OCI-LY7 (cell line): ENCODE measurements around the gene ARHGAP6. TPM values are rescaled to one million over a fixed set of nuclear protein-coding genes. Genes with fewer than 3 reads are reported as not detected.
A peak's percentile ranks its signal among the peaks of the same experiment; 100 is the strongest.

Experiments used
- BruUV-seq: library from RNA; stranded (reverse); fragments of 400-500 nt; replicated peaks from 2 replicates; lab custom pipeline; 2021; lab: Mats Ljungman, UMichigan
- CTCF ChIA-PET: fragments of 300-600 bp; sonication (Branson Sonifier 250); formaldehyde crosslinking; loops from one replicate; lab custom pipeline; 2022; ENCODE audit warnings: antibody characterized with exemption; ENCODE audit not compliant: unreplicated experiment; lab: Charles Lee
- POLR2A ChIA-PET: fragments of 300-600 bp; sonication (Branson Sonifier 250); formaldehyde crosslinking; loops from one replicate; lab custom pipeline; 2022; ENCODE audit warnings: antibody characterized with exemption; lab: Charles Lee
- DNase-seq: peaks from one replicate; pipeline ENCODE4 v3.0.0-alpha.2; 2015; ENCODE audit warnings: low spot score
- H2AFZ ChIP-seq: fragments of 200-600 bp; sonication (generic), shearing (Covaris generic); 2 replicates; pipeline ENCODE4 v1.6.1; 2014; ENCODE audit warnings: mild to moderate bottlenecking, antibody characterized with exemption, low read length, moderate library complexity
- H3K27ac ChIP-seq: fragments of 200-600 bp; sonication (generic); 2 replicates; pipeline ENCODE4 v1.5.1; 2014; ENCODE audit warnings: mixed run types, low read depth, mild to moderate bottlenecking, moderate library complexity, low read length, inconsistent platforms; ENCODE audit not compliant: poor library complexity, severe bottlenecking
- H3K36me3 ChIP-seq: fragments of 200-600 bp; sonication (generic); 2 replicates; pipeline ENCODE4 v1.6.1; 2014; ENCODE audit warnings: mild to moderate bottlenecking, antibody characterized with exemption, low read length, moderate library complexity, mixed read lengths; ENCODE audit not compliant: insufficient read depth
- H3K4me1 ChIP-seq: fragments of 200-600 bp; sonication (generic); 2 replicates; pipeline ENCODE4 v1.5.1; 2014; ENCODE audit warnings: mild to moderate bottlenecking, low read length; ENCODE audit not compliant: insufficient read depth, poor library complexity, severe bottlenecking
- H3K4me2 ChIP-seq: fragments of 200-600 bp; sonication (generic); 2 replicates; pipeline ENCODE4 v1.6.1; 2014; ENCODE audit warnings: mild to moderate bottlenecking, low read length
- H3K4me3 ChIP-seq: fragments of 200-600 bp; sonication (generic); 2 replicates; pipeline ENCODE4 v1.5.1; 2014; ENCODE audit warnings: mild to moderate bottlenecking, low read depth, low read length; ENCODE audit not compliant: poor library complexity, severe bottlenecking
- H3K79me2 ChIP-seq: fragments of 200-600 bp; sonication (generic); 2 replicates; pipeline ENCODE4 v1.6.1; 2016; ENCODE audit warnings: low read depth, mild to moderate bottlenecking, low read length, moderate library complexity, mixed read lengths; ENCODE audit not compliant: insufficient read depth
- H3K9me2 ChIP-seq: fragments of 200-600 bp; sonication (generic); 2 replicates; pipeline ENCODE4 v1.6.1; 2016; ENCODE audit warnings: mild to moderate bottlenecking, low read length, mixed read lengths; ENCODE audit not compliant: insufficient read depth
- H3K9me3 ChIP-seq: fragments of 200-600 bp; sonication (generic); 2 replicates; pipeline ENCODE4 v1.6.1; 2014; ENCODE audit warnings: mild to moderate bottlenecking, mixed run types, low read length, mixed read lengths
- H4K20me1 ChIP-seq: fragments of 200-600 bp; sonication (generic); 2 replicates; pipeline ENCODE4 v1.6.1; 2014; ENCODE audit warnings: mild to moderate bottlenecking, antibody characterized with exemption, low read length, moderate library complexity, mixed read lengths; ENCODE audit not compliant: insufficient read depth
- EZH2phosphoT487 ChIP-seq: fragments of 200-600 bp; sonication (generic); IDR thresholded peaks from 2 replicates; pipeline ENCODE4 v1.6.1; 2018; ENCODE audit warnings: low read depth, borderline replicate concordance, mild to moderate bottlenecking, mixed run types, antibody characterized with exemption, low read length, moderate library complexity, mixed read lengths
- intact Hi-C: fragments of 100-400 bp; cut with micrococcal nuclease; formaldehyde crosslinking; loops from one replicate; pipeline ENCODE4 v1.10.0; 2022; ENCODE audit not compliant: unreplicated experiment
- total RNA-seq, 2 experiments: library from RNA; depleted of rRNA in 1 of 2; stranded (reverse); fragments of >200 nt in 1 of 2; shearing (Covaris generic) in 1 of 2; gene quantifications; 2 replicates each; pipeline ENCODE4 v1.2.3, GENCODE V29; 2014 to 2022
- TF ChIP-seq, protein P1 (sequence below): fragments of 200-600 bp; sonication (generic); conservative IDR thresholded peaks from 2 replicates; pipeline ENCODE4 v1.5.1; 2014; ENCODE audit warnings: mild to moderate bottlenecking, antibody characterized with exemption, low read length, moderate library complexity, mixed read lengths

ARHGAP6 gene
- total RNA-seq, 2 experiments from 2014 or later, result not detected

DNA sequence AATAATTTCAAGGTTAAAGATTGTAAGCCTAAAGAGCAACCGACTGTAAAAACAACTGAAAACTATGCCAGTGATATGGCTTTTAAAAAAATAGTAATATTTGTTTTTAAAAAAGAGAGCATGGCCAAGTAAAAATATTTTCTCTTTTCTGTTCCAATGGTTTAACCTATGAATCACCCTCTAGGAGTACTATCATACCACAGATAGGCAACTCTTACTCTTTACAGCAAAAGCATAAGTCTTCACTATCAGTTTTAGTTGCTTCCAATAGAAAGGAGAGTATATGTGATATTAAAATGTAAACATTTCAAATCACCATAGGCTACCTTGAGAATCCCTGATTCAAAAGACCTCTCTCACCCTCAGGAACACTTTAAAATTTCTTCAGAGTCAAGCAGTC is 269.9 kb downstream of the ARHGAP6 start:
- Histone ChIP-seq H3K9me2 (no peaks in the 10 kb centered on the region), H2AFZ (peak overlapping the region; percentile 54), H3K4me1 (no peaks in the 10 kb centered on the region), H3K4me3 (no peak overlapping the region), H3K79me2 (no peaks in the 10 kb centered on the region), H3K9me3 (no peaks in the 10 kb centered on the region), H4K20me1 (no peaks in the 10 kb centered on the region), H3K4me2 (no peak overlapping the region), H3K36me3 (no peaks in the 10 kb centered on the region), H3K27ac (no peak overlapping the region)
- no peak for DNase-seq
- ChIA-PET POLR2A (no interaction called here), CTCF (no interaction called here)
- TF ChIP-seq EZH2phosphoT487, result no peak
- TF ChIP-seq, protein P1, sequence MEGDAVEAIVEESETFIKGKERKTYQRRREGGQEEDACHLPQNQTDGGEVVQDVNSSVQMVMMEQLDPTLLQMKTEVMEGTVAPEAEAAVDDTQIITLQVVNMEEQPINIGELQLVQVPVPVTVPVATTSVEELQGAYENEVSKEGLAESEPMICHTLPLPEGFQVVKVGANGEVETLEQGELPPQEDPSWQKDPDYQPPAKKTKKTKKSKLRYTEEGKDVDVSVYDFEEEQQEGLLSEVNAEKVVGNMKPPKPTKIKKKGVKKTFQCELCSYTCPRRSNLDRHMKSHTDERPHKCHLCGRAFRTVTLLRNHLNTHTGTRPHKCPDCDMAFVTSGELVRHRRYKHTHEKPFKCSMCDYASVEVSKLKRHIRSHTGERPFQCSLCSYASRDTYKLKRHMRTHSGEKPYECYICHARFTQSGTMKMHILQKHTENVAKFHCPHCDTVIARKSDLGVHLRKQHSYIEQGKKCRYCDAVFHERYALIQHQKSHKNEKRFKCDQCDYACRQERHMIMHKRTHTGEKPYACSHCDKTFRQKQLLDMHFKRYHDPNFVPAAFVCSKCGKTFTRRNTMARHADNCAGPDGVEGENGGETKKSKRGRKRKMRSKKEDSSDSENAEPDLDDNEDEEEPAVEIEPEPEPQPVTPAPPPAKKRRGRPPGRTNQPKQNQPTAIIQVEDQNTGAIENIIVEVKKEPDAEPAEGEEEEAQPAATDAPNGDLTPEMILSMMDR, result no peak
- intact Hi-C loops, result no loop called here
- BruUV-seq, result no TSS peak

GRCh38 chrX:11393949-11394654 is 271.6 kb downstream of the ARHGAP6 start:
- no TSS peak for BruUV-seq
- H3K4me3 ChIP-seq, result no peak overlapping the region
- H3K4me2 ChIP-seq, result no peak overlapping the region
- ChIA-PET POLR2A (no interaction called here), CTCF (no interaction called here)
- no peaks in the 10 kb centered on the region for H3K36me3 ChIP-seq
- no peaks in the 10 kb centered on the region for H3K79me2 ChIP-seq
- H3K4me1 ChIP-seq, result no peaks in the 10 kb centered on the region
- H3K27ac ChIP-seq, result no peak overlapping the region
- no peak for TF ChIP-seq EZH2phosphoT487
- TF ChIP-seq, protein P1, result no peak
- H4K20me1 ChIP-seq, result no peaks in the 10 kb centered on the region
- DNase-seq, result no peak
- H2AFZ ChIP-seq, result no peak overlapping the region
- intact Hi-C loops, result no loop called here
- H3K9me3 ChIP-seq, result no peaks in the 10 kb centered on the region
- no peaks in the 10 kb centered on the region for H3K9me2 ChIP-seq

GRCh38 chrX:11386812-11387211 is 278.9 kb downstream of the ARHGAP6 start:
- intact Hi-C loops, result loop anchor here (10.0 kb wide), 1 partner anchor 118 kb away; no protein-coding TSS in a partner anchor
- CTCF ChIA-PET, result no interaction called here
- Histone ChIP-seq H3K9me3 (no peaks in the 10 kb centered on the region), H3K79me2 (no peaks in the 10 kb centered on the region), H3K27ac (no peak overlapping the region), H3K4me2 (no peak overlapping the region), H3K4me1 (no peaks in the 10 kb centered on the region), H4K20me1 (no peaks in the 10 kb centered on the region), H3K4me3 (no peak overlapping the region), H3K36me3 (no peaks in the 10 kb centered on the region), H2AFZ (no peak overlapping the region), H3K9me2 (no peaks in the 10 kb centered on the region)
- DNase-seq, result no peak
- no TSS peak for BruUV-seq
- TF ChIP-seq, protein P1, result no peak
- no peak for TF ChIP-seq EZH2phosphoT487
- POLR2A ChIA-PET, result interaction anchor here (1.1 kb wide), 1 partner anchor 165 kb away, joined by 3 read pairs; no protein-coding TSS in a partner anchor
